GM20431 (cell line): ENCODE results near the gene GAS5.

Source experiments
- in situ Hi-C: fragments of 300-500 bp; cut with MseI, MboI; formaldehyde crosslinking; loops from one replicate; pipeline ENCODE4 v1.15.0; 2020; ENCODE audit warnings: low sequenced_read_pairs; ENCODE audit not compliant: unreplicated experiment

The GAS5 gene

DNA sequence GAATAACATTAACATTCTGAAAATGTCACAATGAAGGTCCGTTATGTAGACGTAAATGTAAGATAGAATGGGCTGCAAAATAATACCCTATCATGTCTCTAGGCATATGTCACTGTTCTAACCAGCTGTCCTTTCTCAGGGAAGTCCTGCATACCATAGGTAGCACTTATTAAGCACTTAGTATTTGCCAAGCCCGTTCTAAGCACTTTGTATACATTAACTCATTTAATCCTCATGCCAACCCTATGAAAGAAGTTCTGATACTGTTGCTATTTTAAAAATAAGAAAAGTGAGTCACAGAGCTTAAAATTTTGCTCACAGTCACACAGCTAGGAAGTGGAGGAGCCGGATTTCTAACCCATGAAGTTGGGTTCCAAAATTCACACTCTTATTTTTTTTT is 15.7 kb downstream of the GAS5 start:
- in situ Hi-C loops = no loop called here

DNA sequence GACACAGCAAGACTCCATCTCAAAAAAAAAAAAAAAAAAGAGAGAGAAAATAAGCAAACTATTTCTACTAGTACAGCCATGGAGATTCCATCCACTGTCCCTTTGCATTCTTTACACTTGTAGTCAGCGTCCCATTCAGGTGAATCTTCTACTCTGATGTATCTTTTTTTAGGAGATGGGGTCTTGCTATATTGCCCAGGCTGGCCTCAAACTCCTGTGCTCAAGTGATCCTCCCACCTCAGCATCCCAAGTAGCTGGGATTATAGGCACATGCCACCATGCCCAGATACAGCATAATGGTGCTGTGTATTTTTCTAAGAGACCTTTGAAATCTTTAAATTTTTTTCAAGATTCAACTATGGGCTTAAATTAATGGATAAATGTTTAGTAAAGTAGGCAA is 35.0 kb downstream of the GAS5 start:
- in situ Hi-C loops = loop anchor here (25.0 kb wide), 1 partner anchor 395 kb away; no protein-coding TSS in a partner anchor

- in situ Hi-C loops = loop anchor here (25.0 kb wide), 1 partner anchor 390 kb away; no protein-coding TSS in a partner anchor
These were observed 40.2 kb downstream of the GAS5 start for GRCh38 chr1:173827611-173828010.

DNA sequence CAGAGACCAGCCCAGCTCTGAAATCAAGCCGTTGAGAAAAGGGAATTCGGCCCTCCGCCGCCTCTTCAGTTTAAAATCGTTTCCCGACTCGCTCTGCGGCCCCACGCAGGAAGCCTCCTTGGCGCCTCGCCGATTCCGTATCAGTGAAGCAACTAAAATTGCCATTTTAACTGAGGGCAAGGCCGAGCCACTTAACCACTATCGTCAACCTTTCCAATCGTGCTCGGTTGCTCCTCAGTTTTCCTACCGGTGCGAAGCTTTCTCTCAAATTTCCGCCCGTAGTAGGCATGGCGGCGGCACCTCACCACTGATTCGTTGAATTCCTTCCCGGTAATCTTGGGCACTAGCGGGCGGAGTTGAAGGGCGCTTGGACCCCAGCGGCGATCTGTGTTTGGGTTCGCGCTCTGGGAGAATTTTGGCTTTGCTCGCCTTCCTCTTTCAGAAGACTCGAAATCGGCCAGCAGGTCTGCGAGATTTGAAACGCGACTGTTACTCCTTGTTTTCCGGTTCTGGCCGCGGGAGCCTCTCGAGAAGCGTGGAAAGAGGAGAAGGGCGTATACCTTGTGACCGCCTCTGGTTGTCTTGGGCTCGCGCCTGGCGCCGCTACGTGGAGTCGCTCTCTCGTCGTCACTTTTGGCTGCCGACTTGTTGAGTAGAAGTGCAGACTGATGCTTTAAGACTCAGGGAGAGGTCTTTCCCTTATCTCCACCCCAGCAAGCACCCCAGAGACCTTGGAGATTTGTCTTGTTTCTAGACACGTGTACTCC is 43.3 kb downstream of the GAS5 start, which contains the start of the genes CENPL and DARS2:
CENPL (minus strand) TSS at position 569 of the 767 bp plus-strand sequence. CDS start 13,584 bp downstream, outside the sequence.
DARS2 (plus strand) TSS at position 359 of the 767 bp plus-strand sequence. CDS start 557 bp downstream, outside the sequence.
- in situ Hi-C loops = loop anchor here (25.0 kb wide), 1 partner anchor 387 kb away; no protein-coding TSS in a partner anchor

DNA sequence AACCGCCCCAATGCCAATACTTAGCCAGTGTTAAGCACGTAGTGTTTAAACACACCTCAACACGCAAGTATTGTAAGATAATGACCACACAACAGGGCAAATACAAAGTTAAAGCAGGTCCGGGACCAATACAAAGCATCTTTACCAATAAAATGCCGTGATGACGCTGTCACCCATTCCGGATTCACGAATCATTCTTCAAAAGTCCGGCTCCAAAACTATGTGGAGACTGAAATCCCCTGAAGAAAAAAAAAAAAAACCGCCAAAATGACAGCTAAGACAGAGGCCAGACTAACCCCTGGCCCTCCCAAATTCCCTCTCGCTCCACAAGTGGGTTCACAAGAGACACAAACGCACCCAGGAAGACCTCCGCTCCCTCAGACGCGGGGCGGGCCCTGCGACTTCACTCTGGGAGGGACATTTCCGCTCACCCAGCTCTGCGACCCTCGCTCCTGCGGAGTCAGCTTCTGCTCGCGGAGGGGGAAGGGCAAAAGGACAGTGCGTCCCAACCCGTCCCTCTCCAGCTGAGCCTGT is 43.9 kb downstream of the GAS5 start:
- in situ Hi-C loops = no loop called here

DNA sequence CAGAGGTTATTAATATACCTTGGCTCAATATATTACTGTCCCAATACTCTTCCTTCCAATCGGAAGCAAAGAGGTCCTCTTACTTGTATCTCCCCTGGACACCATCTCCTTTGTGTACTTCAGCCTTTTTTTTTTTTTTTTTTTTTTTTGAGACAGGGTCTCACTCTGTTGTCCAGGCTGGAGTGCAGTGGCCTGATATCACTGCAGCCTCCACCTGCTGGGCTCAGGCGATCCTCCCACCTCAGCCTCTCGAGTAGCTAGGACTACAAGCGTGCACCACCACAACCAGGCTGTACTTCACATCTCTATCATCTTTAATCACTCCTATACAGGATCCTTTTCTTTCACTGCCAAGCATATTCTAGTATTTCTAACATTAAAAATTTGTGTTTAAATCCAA is 46.1 kb downstream of the GAS5 start:
- in situ Hi-C loops = no loop called here

DNA sequence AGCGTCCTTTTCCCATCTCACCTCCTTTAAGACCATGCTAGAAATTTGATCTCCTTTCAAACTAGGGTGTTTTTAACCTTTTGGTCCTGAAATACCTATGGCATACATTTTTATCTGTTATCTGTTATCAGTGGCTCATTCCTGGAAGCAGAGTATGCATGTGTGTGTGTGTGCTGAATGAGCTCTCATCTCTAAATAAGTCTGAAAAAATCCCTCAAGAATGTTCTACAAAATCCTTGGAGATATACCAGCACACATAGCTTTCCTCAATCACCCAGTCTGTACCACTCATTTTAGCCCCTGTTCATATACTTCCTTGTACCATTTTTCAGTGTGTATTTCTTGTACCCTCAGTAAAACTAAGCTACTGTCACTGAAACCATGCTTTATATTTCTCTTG is 49.3 kb downstream of the GAS5 start:
- in situ Hi-C loops = no loop called here
